GM18861 (cell line): Measurements from ENCODE around the gene YLPM1.
"Not testable (repeated sequence)": the region's sequence is repeated elsewhere in the genome, so short reads cannot be mapped to it uniquely, and the experiment has no call there.

Experiments used
- ATAC-seq: cut with Tn5 transposase; IDR thresholded peaks from one replicate; pipeline ENCODE4 v1.9.1; 2021; ENCODE audit not compliant: unreplicated experiment

Gene YLPM1

GRCh38 chr14:74762917-74763802, at the start of gene YLPM1:
YLPM1 (plus strand) TSS chr14:74763316; CDS start chr14:74763490, 174 bp downstream.
- peak; percentile 93 for ATAC-seq

- ATAC-seq, result no peak
These were observed 49.8 kb upstream of the YLPM1 start for GRCh38 chr14:74713395-74713735.

- ATAC-seq, result no peak
These were observed 42.6 kb upstream of the YLPM1 start for GRCh38 chr14:74720526-74720925.

GRCh38 chr14:74723134-74723533, 40.0 kb upstream of the YLPM1 start:
- no peak for ATAC-seq

- ATAC-seq, result no peak
These were observed 30.7 kb upstream of the YLPM1 start for GRCh38 chr14:74732387-74732786.

GRCh38 chr14:74733221-74733620, 29.9 kb upstream of the YLPM1 start:
- ATAC-seq, result no peak

GRCh38 chr14:74735125-74735524, 28.0 kb upstream of the YLPM1 start:
- ATAC-seq, result no peak

- no peak for ATAC-seq
These were observed 25.3 kb upstream of the YLPM1 start for GRCh38 chr14:74737753-74738325.

- no peak for ATAC-seq
These were observed 23.7 kb upstream of the YLPM1 start for GRCh38 chr14:74739293-74740030.

- ATAC-seq, result no peak
These were observed 15.9 kb upstream of the YLPM1 start for GRCh38 chr14:74747237-74747636.

- ATAC-seq, result no peak
These were observed 9.0 kb upstream of the YLPM1 start for GRCh38 chr14:74754157-74754556.

GRCh38 chr14:74754899-74755298, 8.2 kb upstream of the YLPM1 start:
- ATAC-seq, result no peak

- ATAC-seq, result no peak
These were observed 6.8 kb upstream of the YLPM1 start for GRCh38 chr14:74756326-74756725.

GRCh38 chr14:74758505-74758904, 4.6 kb upstream of the YLPM1 start:
- ATAC-seq, result not testable (repeated sequence)

- no peak for ATAC-seq
These were observed 851 bp downstream of the YLPM1 start for GRCh38 chr14:74763803-74764531.

GRCh38 chr14:74765721-74766120, 2.6 kb downstream of the YLPM1 start:
- no peak for ATAC-seq

- ATAC-seq, result no peak
These were observed 8.3 kb downstream of the YLPM1 start for GRCh38 chr14:74771399-74771798.

GRCh38 chr14:74784634-74785033, 21.5 kb downstream of the YLPM1 start:
- ATAC-seq, result no peak

- no peak for ATAC-seq
These were observed 22.0 kb downstream of the YLPM1 start for GRCh38 chr14:74785056-74785613.

GRCh38 chr14:74786796-74787315, 23.7 kb downstream of the YLPM1 start:
- ATAC-seq, result no peak
